H1 (cell line): Measurements from ENCODE around the gene VMP1. TPM values are rescaled to one million over a fixed set of nuclear protein-coding genes. Genes with fewer than 3 reads are reported as not detected.

ENCODE experiments used
- BRCA1 ChIP-seq: IDR thresholded peaks from 2 replicates; pipeline ENCODE4 v1.6.1; 2012; ENCODE audit warnings: low read depth, low read length, improper control_type of control experiment
- RNF2 ChIP-seq: fragments of 200-900, 300-1000 bp; sonication (generic); IDR thresholded peaks from 2 replicates; pipeline ENCODE4 v1.7.1; 2016; ENCODE audit warnings: borderline replicate concordance, low read depth, mild to moderate bottlenecking, antibody characterized with exemption, low read length; ENCODE audit not compliant: poor library complexity, severe bottlenecking; ENCODE audit errors: missing control alignments
- SAP30 ChIP-seq: fragments of 300-600 bp; sonication (generic); IDR thresholded peaks from 2 replicates; pipeline ENCODE4 v1.7.1; 2012; ENCODE audit warnings: low read length, moderate library complexity, mild to moderate bottlenecking, inconsistent platforms; ENCODE audit not compliant: insufficient read depth, insufficient replicate concordance
- SIN3A ChIP-seq, 2 experiments: IDR thresholded peaks in 1 of 2; conservative IDR thresholded peaks in 1 of 2; 2 replicates each; pipeline ENCODE4 v1.6.1; 2011 to 2012; ENCODE audit warnings: low read length in 2 of 2, improper control_type of control experiment in 1 of 2, low read depth in 1 of 2, mild to moderate bottlenecking in 1 of 2
- TAF1 ChIP-seq: IDR thresholded peaks from 2 replicates; pipeline ENCODE4 v1.6.1; 2011; ENCODE audit warnings: mild to moderate bottlenecking, low read depth, low read length
- TEAD4 ChIP-seq: IDR thresholded peaks from 2 replicates; pipeline ENCODE4 v1.6.1; 2012; ENCODE audit warnings: low read depth, low read length, inconsistent platforms, mixed read lengths
- polyA plus RNA-seq, 7 experiments: library from polyadenylated mRNA; depleted of rRNA in 3 of 7; stranded (reverse) in 5 of 7; unstranded in 2 of 7; fragments of >200 nt in 5 of 7; fragments of 200-250 nt in 2 of 7; gene quantifications; 1 replicate in 5 of 7; 2 replicates in 1 of 7; 4 replicates in 1 of 7; pipeline versions ENCODE4 v1.2.1 to v1.2.3, GENCODE V29; 2011 to 2013; ENCODE audit warnings: missing spikeins in 2 of 7, mixed read lengths in 2 of 7
- total RNA-seq: library from RNA; stranded (reverse); fragmentation: NEBNext Ultra II Directional; extraction: Animal tissue kit (Norgen Biotek cat#: 25700); gene quantifications from 2 replicates; pipeline ENCODE4 v1.2.1, GENCODE V29; 2021
- TF ChIP-seq, protein P1 (sequence below): fragments of 300-600 bp; sonication (generic); IDR thresholded peaks from 2 replicates; pipeline ENCODE4 v1.7.1; 2012; ENCODE audit warnings: low read length, moderate library complexity, mild to moderate bottlenecking, inconsistent platforms; ENCODE audit not compliant: insufficient replicate concordance
- TF ChIP-seq, protein P2 (sequence below): IDR thresholded peaks from 2 replicates; pipeline ENCODE4 v1.6.1; 2012; ENCODE audit warnings: inconsistent platforms

Gene VMP1
- total and polyA plus RNA-seq, 2 of the 8 experiments (the other 6 are each of a cell fraction or from before 2014, with no cell fraction given) = 45.0 to 92.7 TPM

DNA sequence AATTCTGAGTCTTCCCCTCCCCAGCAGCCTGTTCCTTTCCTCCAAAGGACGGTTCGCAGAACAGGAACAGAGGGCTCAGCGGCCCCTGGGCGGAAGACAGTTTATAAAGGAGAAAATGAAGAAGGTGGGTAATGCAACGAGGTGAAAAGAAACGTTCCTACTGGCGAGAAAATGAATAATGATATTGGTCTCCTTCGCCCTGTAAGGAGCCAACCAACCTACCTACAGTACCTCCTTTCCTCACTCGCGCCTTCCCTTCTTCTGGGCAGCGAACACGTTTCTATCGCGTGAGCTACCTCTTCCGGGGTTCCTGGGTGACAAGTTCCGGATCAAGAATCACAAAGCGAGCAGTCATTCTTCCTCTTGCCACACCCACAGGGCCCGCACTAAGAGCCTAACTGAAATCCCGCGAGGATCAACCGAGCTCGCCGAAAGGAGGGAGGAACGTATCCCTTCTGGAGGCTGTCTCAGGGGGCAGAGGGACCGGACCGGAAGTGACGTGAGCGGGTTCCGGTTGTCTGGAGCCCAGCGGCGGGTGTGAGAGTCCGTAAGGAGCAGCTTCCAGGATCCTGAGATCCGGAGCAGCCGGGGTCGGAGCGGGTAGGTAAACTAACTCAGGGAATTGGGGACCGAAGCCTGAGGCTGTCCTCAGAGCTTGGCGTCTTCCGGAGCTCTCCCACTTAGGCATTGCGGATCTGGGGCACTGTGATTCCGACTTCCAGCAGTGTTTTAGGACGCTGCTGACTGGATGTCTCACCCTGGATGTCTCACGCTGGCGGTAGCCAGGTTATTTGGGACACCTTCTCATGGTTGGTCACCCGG, at the start of gene VMP1, which contains the start of gene PTRH2 (continued):
- TF ChIP-seq, protein P1, sequence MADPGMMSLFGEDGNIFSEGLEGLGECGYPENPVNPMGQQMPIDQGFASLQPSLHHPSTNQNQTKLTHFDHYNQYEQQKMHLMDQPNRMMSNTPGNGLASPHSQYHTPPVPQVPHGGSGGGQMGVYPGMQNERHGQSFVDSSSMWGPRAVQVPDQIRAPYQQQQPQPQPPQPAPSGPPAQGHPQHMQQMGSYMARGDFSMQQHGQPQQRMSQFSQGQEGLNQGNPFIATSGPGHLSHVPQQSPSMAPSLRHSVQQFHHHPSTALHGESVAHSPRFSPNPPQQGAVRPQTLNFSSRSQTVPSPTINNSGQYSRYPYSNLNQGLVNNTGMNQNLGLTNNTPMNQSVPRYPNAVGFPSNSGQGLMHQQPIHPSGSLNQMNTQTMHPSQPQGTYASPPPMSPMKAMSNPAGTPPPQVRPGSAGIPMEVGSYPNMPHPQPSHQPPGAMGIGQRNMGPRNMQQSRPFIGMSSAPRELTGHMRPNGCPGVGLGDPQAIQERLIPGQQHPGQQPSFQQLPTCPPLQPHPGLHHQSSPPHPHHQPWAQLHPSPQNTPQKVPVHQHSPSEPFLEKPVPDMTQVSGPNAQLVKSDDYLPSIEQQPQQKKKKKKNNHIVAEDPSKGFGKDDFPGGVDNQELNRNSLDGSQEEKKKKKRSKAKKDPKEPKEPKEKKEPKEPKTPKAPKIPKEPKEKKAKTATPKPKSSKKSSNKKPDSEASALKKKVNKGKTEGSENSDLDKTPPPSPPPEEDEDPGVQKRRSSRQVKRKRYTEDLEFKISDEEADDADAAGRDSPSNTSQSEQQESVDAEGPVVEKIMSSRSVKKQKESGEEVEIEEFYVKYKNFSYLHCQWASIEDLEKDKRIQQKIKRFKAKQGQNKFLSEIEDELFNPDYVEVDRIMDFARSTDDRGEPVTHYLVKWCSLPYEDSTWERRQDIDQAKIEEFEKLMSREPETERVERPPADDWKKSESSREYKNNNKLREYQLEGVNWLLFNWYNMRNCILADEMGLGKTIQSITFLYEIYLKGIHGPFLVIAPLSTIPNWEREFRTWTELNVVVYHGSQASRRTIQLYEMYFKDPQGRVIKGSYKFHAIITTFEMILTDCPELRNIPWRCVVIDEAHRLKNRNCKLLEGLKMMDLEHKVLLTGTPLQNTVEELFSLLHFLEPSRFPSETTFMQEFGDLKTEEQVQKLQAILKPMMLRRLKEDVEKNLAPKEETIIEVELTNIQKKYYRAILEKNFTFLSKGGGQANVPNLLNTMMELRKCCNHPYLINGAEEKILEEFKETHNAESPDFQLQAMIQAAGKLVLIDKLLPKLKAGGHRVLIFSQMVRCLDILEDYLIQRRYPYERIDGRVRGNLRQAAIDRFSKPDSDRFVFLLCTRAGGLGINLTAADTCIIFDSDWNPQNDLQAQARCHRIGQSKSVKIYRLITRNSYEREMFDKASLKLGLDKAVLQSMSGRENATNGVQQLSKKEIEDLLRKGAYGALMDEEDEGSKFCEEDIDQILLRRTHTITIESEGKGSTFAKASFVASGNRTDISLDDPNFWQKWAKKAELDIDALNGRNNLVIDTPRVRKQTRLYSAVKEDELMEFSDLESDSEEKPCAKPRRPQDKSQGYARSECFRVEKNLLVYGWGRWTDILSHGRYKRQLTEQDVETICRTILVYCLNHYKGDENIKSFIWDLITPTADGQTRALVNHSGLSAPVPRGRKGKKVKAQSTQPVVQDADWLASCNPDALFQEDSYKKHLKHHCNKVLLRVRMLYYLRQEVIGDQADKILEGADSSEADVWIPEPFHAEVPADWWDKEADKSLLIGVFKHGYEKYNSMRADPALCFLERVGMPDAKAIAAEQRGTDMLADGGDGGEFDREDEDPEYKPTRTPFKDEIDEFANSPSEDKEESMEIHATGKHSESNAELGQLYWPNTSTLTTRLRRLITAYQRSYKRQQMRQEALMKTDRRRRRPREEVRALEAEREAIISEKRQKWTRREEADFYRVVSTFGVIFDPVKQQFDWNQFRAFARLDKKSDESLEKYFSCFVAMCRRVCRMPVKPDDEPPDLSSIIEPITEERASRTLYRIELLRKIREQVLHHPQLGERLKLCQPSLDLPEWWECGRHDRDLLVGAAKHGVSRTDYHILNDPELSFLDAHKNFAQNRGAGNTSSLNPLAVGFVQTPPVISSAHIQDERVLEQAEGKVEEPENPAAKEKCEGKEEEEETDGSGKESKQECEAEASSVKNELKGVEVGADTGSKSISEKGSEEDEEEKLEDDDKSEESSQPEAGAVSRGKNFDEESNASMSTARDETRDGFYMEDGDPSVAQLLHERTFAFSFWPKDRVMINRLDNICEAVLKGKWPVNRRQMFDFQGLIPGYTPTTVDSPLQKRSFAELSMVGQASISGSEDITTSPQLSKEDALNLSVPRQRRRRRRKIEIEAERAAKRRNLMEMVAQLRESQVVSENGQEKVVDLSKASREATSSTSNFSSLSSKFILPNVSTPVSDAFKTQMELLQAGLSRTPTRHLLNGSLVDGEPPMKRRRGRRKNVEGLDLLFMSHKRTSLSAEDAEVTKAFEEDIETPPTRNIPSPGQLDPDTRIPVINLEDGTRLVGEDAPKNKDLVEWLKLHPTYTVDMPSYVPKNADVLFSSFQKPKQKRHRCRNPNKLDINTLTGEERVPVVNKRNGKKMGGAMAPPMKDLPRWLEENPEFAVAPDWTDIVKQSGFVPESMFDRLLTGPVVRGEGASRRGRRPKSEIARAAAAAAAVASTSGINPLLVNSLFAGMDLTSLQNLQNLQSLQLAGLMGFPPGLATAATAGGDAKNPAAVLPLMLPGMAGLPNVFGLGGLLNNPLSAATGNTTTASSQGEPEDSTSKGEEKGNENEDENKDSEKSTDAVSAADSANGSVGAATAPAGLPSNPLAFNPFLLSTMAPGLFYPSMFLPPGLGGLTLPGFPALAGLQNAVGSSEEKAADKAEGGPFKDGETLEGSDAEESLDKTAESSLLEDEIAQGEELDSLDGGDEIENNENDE = no peak
- TF ChIP-seq TEAD4 (no peak), BRCA1 (peak; percentile 89), SIN3A (conservative IDR thresholded peaks at IDR 0.05 in 1 of 2, IDR thresholded peaks at IDR 0.05 in 1 of 2; ENCODE audit: low read depth in 1 of 2, low read length in 2 of 2) (peak; percentile 86; a peak in 3 of 4 replicates), TAF1 (peak; percentile 95), RNF2 (no peak), SAP30 (peak; percentile 89)
- TF ChIP-seq, protein P2, sequence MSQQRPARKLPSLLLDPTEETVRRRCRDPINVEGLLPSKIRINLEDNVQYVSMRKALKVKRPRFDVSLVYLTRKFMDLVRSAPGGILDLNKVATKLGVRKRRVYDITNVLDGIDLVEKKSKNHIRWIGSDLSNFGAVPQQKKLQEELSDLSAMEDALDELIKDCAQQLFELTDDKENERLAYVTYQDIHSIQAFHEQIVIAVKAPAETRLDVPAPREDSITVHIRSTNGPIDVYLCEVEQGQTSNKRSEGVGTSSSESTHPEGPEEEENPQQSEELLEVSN = no peak
